Stimulated activated CD4-positive, alpha-beta T cell treated with anti-CD3 and anti-CD28 coated beads, Interleukin-2, amount 100 ng/mL, for 4 hours (primary cell): ENCODE results near the gene MYNN.

Experiments
- DNase-seq: peaks from one replicate; pipeline ENCODE4 v3.0.0-alpha.2; 2020; ENCODE audit warnings: low read depth

Gene MYNN

GRCh38 chr3:169827712-169828111, 54.5 kb downstream of the MYNN start:
- no peak for DNase-seq

GRCh38 chr3:169835533-169835932, 62.3 kb downstream of the MYNN start:
- no peak for DNase-seq

GRCh38 chr3:169836078-169836941, 63.1 kb downstream of the MYNN start:
- DNase-seq = no peak

GRCh38 chr3:169836942-169837275, 63.7 kb downstream of the MYNN start:
- DNase-seq = no peak

GRCh38 chr3:169838511-169839030, 65.4 kb downstream of the MYNN start:
- no peak for DNase-seq
